Epithelial cell of proximal tubule (primary cell): ENCODE results near the gene GATAD2B. TPM values are rescaled to one million over a fixed set of nuclear protein-coding genes. Genes with fewer than 3 reads are reported as not detected.

Experiments
- DNase-seq: peaks from one replicate; pipeline ENCODE4 v3.0.0-alpha.2; 2011; ENCODE audit warnings: low read depth
- H3K4me3 ChIP-seq: 2 replicates; pipeline ENCODE4 v1.5.1; 2011; ENCODE audit warnings: low read depth, mild to moderate bottlenecking, low read length
- total RNA-seq: library from RNA; depleted of rRNA; stranded (reverse); fragments of >200 nt; gene quantifications from 2 replicates; pipeline ENCODE4 v1.2.3, GENCODE V29; 2015
- TF ChIP-seq, protein P1 (sequence below): conservative IDR thresholded peaks from 2 replicates; pipeline ENCODE4 v1.5.1; 2012; ENCODE audit warnings: low read depth, mild to moderate bottlenecking, low read length

The GATAD2B gene
- total RNA-seq, 1 donor from 2014 or later = 6.8 TPM

DNA sequence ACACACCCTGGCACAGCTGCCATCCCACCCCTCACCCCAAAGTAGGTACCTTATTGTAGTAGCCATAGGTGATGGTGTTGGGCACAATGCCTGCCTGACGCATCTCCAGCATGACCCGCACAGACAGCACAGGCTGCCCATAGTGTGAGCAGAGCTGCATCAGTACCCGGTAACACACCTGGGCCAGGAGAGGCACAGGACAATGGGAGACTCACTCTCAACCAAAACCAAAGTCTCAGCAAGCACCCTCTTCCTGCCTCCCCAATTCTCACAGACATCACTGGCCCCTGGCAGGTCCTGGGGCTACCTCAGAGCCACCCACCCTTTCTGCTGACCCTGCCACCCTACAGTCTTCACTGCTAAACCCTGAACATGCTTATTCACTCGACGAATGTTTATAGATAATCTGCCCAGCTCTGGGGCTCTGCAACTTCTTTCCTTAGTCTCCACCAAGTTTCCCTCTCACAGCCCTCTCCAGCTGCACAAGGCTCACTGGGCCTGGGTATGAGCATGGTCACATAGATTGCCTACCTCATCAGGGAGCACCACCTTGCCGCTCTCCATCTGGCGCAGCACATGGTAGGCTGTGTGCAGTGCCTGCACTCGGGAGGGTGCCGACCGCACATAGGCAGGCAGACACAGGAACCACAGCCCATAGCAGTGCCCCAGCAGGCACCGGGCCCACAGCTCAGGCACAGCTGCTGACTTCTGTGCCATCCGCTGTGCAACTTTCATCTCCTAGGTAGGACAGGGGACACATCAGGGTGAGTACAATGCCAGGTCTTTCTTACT is 13.4 kb upstream of the GATAD2B start:
- no peak overlapping the region for H3K4me3 ChIP-seq
- no peak for DNase-seq
- TF ChIP-seq, protein P1, sequence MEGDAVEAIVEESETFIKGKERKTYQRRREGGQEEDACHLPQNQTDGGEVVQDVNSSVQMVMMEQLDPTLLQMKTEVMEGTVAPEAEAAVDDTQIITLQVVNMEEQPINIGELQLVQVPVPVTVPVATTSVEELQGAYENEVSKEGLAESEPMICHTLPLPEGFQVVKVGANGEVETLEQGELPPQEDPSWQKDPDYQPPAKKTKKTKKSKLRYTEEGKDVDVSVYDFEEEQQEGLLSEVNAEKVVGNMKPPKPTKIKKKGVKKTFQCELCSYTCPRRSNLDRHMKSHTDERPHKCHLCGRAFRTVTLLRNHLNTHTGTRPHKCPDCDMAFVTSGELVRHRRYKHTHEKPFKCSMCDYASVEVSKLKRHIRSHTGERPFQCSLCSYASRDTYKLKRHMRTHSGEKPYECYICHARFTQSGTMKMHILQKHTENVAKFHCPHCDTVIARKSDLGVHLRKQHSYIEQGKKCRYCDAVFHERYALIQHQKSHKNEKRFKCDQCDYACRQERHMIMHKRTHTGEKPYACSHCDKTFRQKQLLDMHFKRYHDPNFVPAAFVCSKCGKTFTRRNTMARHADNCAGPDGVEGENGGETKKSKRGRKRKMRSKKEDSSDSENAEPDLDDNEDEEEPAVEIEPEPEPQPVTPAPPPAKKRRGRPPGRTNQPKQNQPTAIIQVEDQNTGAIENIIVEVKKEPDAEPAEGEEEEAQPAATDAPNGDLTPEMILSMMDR = no peak

DNA sequence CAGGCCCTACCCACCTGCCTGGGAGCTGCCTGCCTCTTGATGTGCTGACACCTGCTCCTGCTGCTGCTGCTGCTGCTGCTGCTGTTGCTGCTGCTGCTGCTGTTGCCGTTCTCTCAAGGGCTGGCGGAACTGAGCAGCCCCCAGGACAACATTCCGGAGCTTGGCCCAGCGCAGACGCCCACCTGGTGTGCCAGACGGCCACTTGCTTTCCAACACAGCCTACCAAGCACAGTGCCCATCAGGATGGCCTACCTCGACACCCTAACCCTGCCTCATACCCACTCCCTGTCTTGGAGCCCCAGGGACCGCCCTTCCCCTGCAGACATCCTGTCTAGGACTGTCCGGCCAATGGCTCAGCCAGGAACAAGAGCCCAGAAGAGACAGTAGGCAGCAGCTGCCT is 12.0 kb upstream of the GATAD2B start:
- TF ChIP-seq, protein P1 = no peak
- no peak for DNase-seq
- H3K4me3 ChIP-seq = no peak overlapping the region

DNA sequence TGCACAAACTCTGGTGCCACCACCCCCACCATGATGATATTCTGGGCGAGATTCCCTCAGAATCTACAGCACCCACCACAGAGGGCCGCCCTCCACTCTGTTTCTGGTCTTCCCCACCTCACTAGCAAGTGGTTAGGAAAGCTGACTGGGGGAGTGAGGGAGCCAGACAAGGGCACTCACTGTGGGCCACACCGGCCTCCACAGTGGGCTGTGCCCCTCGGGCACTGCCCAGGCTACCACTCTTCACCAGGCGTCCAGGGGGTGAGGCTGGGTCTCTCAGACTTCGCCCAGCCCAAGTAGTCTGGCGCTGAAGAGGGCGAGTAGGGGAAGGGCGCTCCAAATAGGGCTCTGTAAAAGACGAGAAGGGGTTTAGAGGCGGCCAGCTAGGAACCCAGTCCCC is 11.2 kb upstream of the GATAD2B start:
- H3K4me3 ChIP-seq = no peak overlapping the region
- no peak for DNase-seq
- TF ChIP-seq, protein P1 = no peak

DNA sequence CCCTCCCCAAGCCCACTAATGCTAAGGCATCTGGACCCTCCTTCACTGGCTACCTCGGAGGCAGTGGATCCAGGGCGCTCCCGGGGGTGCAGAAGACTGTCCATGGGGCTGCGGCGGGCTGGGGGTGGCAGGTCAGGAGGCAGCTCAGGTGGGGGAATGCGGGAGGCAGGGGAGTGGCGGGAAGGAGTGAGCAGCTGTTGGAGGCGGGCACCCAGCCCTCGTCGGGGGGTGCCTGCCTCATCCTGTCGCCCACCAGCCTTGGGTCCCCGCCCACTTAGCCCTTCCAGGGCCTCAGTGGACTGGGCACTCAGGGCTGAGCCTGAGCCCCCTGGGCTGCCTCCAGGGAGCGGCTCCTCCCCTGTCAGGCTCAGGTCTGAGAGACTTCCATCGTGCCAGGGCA is 10.7 kb upstream of the GATAD2B start:
- DNase-seq = no peak
- H3K4me3 ChIP-seq = no peak overlapping the region
- TF ChIP-seq, protein P1 = no peak

DNA sequence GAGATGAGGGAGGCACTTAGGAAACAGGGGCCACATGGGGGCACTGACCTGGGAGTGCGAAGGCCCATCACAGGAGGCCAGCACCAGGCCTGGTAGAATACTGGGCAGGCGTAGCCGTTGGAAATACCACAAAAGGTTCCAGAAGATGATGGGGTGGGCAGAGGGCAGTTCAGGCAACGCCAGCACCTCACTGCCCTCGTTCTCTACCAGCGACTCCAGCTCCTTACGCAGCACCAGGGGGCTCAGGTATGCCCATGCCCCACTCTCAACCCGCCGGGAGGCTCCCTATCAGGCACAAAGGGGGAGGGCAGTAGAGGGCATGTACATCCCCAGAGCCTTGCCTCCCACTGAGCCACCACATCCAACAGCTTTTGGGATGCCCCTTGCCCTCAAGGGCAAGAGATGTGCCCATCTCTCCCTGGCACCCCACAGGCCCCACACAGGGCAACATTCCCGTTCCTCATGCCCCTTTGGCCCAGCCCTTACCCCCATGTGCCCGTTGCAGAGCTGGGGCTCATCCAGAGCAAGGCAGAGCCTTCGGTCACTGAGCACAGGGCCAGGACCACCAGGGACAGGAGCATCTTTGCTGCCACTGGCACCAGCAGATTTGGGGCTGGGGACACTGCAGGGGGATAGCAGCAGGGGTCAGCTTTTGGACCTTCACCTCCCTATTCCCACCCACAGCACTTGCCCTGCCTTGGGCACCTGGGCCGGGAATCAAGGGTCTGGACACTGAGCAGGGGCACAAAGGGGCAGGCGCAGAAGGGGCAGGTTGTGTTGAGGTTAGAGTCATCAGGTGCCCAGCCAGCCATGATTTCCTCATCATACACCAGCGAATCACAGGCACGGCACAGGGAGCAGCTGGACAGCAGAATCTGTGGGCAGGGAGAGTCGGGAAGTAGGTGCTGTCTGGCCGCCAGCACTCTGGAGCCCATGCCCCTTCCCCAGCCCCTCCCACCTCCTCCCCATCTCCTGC is 9.7 kb upstream of the GATAD2B start:
- no peak overlapping the region for H3K4me3 ChIP-seq
- TF ChIP-seq, protein P1 = no peak
- no peak for DNase-seq

DNA sequence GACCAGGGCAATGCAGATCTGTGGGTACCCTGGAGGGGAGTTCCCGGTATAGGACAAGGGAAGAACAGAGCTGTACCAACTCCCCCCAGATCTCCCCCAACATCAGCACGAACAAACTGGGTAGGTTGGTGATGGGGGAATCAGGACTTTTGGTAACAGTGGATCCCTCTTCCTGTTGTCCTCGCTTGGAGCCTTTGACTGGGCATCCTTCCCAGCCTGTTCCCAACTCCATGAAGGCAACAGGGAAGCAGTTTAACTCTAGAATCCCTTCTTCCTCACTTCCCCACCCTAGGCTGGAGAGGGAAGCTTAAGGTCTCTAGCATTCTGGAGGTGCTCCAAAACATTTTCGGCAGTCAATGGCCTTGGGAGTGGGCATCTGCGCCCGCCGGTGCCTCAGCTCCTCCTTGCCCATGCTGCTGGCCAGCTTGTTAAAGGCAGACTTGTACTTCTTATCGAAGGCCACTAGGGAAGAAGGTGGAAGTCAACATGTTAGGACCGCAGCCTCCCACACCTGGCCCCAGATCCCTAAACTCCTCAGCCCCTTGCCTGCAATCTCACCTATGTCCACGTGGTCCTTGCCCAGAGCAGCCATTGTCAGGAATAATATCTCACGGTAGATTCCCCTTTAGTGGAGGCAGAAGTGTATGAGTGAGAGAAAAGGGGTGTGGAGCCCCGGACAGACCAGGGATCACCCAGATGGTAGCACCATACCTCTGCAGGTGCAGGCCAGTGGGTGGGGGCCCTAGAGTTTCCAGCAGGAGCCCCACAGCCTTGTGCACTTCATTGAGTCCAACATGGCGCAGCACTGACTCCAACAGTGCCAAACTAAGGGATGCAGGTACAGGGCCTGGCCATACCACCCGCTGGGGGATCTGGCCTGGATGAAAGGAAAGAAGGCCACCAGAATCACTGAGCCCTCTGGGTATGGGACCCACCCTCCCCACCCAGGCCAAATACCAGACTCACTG is 7.5 kb upstream of the GATAD2B start:
- no peak for DNase-seq
- TF ChIP-seq, protein P1 = peak; percentile 19
- H3K4me3 ChIP-seq = no peak overlapping the region
